A172 (cell line): Measurements from ENCODE around the gene EVL. TPM values are rescaled to one million over a fixed set of nuclear protein-coding genes. Genes with fewer than 3 reads are reported as not detected.

Source experiments
- DNase-seq: peaks from one replicate; pipeline ENCODE4 v3.0.0-alpha.2; 2015; ENCODE audit warnings: low spot score
- total RNA-seq: library from RNA; depleted of rRNA; stranded (reverse); fragments of >200 nt; shearing (Covaris generic); gene quantifications from 2 replicates; pipeline ENCODE4 v1.2.3, GENCODE V29; 2014

Gene EVL
- total RNA-seq, 1 experiment from 2014 or later, result 12.4 TPM

DNA sequence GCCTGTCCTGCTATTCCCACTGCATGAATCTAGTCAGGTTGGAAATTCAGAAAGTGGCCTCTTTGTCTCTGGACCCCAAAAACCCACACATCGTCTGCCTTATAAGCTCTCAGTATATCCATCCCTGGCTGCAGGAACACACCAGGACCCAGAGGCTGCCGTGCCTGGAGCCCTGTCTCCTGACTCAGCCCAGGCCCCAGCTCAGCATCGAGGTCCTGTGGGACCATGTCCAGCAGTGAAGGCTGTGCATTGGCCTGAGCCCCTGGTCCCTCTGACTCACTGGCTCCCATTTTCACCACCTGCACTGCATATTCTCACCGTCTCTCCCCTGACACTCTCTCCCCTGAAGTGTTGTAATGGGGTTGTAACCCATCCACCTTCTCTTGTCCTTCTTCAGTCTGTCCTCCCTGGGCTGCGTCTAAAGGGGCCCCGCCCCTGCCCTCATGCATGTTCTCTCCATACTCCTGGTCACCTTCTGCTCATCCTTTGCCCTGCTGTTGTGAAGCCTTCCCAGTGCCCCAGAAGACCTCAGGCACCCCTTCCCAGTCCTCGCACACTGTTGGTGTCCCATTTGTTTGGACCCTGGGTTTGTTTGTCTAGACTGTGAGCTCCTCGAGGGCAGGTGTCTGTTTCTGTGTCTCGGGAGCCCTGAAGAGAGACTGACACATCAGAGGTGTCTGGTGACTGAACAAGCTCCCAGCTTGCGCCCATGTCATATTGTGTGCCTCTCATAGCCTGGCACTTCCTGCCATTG lies 43.8 kb downstream of the EVL start:
- no peak for DNase-seq

DNA sequence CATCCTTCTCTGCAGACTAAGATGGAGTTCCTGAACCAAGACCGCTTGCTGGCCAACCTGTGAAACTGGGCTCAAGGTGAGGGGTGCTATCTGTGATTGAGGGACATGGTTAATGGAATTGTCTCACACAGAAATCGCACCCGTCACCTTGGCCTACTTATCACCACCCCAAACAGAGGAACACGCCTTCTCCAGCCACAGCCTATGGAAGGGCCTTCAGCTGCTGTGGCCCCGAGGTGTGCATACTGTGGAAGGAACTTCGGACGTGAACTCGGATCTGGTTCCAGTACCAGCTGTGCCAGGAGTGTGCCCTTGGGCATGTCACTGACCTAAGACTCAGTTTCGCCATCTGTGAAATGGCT lies 44.4 kb downstream of the EVL start:
- DNase-seq, result no peak

GRCh38 chr14:100110816-100111215 lies 45.6 kb downstream of the EVL start:
- DNase-seq, result no peak

- DNase-seq, result no peak
Observed at GRCh38 chr14:100111931-100112704, 46.9 kb downstream of the EVL start.

DNA sequence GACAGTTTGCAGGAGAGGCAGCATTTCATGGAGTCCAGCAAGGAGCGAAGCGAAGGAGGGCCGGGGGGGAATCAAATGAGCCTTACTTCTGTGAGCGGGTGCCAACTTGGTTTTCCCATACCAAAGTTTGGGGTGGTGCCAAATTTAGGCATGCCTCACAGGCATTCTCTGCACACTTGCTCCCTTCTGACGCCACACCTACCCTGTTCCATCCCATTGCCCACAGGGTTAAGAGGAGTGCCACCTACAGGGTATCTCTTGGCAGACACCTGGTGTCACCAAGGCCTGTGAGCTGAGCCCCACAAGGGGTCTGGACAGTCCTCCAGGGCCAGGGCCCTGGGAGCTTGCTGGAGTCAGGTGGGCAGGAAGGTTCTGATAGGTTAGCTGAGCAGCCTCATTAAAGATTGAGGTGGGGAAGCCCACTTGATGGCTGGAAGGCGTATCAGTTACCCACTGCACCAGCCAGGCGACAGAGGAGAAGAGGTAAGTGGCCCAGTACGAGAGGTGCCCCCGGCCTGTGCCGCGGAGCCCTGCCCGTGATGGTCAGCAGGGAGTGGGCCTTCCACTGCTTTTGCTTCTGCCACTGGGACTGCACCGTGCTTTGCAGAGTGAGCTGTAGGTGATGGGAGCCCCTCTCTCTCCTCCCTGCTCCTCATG lies 49.0 kb downstream of the EVL start:
- no peak for DNase-seq

DNA sequence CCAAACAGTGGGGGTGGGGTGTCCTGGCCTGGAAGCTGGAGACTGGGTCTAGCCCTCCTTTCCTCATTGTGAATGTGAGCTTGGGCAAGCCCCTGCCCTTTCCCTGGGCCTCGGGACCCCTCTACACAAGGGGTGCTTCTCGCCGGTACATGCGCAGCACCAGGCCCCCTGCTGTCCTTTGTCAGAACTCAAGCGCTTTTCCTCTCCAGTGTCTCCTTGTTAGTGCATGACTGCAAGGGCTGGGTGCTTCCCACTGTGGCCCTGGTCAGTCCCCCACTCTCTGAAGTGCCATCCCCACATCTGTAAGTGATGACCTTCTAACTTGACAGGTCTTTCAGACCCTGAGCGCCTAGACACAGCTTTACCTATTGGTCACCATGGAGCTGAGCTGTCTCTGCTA lies 50.0 kb downstream of the EVL start:
- DNase-seq, result no peak

DNA sequence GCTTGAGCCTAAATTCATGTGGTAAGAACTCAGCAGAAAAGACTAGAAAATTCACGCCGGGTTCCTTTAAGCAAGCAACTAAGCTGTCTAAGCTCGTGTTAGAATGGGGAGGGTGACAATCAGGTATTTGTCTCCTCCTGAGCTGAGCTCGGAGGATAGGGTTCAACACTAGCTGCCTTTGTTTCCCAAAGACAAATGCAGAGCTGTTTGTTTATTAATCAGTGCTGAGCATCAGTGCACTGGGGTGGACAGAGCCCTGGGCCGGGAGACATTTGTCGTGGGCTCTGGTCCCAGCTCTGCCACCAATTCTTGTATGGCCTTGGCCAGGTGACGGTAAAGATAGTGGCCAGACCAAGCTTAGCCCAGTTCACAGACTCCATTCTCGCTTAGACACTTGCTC lies 50.5 kb downstream of the EVL start:
- DNase-seq, result no peak

DNA sequence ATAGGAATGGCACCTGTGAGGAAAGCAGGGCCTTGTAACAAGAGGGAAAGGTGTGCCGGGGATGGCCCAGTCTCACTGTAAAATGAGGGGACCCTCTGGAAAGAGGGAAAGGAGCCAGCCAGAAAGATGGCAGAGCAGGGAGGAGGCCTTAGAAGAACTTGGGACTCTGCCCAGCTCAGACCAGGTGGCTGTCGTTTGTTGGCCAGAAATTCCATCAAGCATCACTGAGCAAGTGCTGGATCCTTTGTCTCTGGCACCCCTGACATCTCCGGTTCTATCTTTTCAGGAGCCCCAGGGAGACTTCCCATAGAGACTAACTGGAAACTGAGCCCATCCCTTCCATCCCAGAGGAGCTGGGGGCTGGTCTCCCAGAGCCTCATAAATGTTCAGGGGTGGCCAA lies 50.9 kb downstream of the EVL start:
- no peak for DNase-seq

GRCh38 chr14:100117026-100117425 lies 51.8 kb downstream of the EVL start:
- no peak for DNase-seq

DNA sequence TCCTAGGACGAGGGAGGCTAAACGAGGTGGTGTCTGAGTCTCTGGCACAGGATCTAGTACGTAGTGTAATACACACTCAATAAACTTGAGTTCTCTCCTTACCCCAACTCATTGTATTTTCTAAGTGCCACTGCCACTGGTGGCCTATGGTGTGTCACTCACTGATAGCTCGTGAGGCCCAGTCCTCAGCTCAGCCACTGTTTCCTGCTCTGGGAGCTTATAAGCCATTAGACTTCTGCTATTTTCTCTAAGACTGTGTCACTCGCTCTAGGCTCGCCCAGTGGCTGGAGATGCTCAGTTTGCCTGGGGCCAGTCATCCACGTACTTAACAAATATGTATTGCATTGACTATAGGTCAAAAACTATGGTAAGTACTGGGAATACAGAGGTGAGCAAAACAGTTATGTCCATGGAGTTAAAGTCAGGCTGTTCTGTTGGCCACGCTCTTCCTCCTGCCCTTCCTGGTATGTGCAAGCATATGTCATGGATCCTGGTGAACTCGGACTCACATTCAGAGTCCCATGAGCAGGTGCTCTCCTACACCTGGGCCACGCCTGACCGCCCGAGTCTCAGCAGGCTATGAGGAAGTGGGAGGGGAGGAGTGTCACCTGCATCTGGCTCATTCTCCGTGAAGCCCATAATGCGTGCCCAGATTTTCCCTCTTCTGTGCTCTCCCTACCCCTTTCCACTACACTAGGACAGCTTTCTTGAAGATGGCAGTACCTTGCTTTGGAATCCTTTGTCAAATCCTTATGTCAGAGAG lies 52.6 kb downstream of the EVL start:
- DNase-seq, result no peak

DNA sequence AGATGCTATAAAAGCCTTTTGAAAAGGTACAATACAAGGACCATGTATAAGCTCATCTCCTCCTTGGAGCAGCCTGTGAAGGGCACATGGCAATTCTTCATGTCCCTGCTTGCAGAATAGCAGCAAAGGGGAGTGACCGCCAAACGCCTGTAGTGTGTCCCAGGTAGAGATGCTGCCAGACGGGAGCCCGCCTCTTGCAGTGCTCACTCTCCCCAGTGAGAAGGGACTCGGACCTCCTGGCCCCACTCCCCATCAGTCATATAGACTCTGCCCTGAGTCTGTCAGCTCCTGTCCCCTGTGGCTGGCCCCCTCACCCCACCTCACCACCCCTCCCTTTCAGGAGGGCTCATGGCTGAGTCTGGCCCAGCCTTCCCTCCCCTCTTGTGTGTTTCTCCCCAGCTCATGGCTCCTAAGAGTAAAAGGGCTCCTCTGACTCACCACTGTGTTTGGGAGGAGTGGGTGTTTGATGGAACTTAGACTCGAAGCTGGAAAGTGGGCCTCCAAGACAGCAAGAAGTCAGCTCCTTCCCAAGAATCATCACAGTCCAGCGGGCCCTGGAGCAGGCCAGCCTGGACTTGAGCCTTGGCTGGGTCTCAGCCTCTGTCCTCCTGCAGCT lies 53.3 kb downstream of the EVL start:
- DNase-seq, result no peak

DNA sequence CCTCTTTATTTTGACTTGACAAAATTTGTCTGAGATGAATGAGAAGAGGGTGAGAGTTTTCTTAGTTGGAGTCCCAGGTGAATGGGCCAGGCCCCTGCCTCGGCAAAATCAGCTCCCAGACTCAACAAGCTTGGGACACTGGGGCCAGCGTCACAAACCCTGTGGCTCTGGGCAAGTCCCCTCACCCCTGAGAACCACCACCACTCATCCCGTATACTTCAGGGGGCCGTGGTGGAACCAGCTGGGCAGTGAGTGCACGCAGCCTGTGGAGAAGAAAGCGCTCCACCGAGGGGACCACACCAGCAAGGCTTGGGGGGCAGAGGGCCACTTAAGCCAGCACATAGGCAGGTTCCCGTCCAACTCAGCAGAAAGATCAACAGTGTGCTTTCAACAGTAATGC lies 54.0 kb downstream of the EVL start:
- no peak for DNase-seq

GRCh38 chr14:100120522-100121269 lies 55.5 kb downstream of the EVL start:
- DNase-seq, result no peak

- no peak for DNase-seq
Observed at GRCh38 chr14:100121643-100122480, 56.6 kb downstream of the EVL start.

GRCh38 chr14:100122481-100123223 lies 57.4 kb downstream of the EVL start:
- no peak for DNase-seq

- DNase-seq, result no peak
Observed at GRCh38 chr14:100123618-100124017, 58.4 kb downstream of the EVL start.

- no peak for DNase-seq
Observed at GRCh38 chr14:100124551-100125088, 59.4 kb downstream of the EVL start.

DNA sequence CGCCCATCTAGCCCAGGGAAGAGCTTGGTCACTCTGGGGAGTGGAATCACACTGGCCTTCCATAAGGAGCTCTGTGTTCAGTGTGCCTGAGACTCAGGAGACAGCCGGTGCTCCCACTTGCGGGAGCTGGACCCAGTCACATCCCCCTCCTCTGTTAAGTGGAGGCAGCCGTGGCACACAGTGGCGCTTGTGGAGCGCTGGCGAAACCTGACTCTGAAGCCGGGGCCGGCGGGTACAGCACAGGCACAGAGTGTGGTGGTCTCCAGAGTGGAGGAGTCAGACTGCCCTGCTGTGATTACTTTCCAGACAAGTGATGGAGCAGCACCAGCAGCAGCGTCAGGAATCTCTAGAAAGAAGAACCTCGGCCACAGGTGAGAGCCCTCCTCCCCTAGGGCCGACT lies 61.2 kb downstream of the EVL start:
- DNase-seq, result no peak

DNA sequence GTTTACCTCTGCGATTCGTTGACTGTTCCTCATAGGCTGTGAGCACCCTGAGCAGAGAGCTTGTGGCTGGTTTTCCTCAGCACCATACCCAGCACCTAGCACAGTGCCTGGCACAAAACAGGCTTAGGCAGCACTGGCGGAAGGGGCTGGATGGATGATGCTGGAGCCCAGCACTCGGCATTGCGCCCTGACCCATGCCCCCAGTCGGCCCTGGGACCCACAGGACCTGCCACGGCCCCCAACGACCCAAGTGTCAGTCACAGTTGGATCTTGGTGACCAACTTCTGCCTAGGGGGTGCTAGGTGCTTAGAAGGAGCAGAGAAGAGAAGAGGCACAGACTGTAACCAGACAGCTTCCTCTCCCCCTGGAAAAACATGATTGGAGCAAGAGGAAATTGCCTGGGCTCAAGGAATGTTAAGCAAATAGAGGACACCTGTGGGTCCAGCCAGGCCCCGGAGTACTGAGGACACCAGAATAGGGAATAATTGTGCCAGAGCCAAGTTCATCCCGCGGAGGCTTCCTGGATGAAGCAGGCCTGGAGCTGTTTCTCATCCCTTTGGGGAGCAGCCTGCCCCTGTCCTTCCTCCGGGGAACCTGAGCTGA lies 62.7 kb downstream of the EVL start:
- DNase-seq, result no peak
